ENCODE data around the gene COBL. TPM values are rescaled to one million over a fixed set of nuclear protein-coding genes. Genes with fewer than 3 reads are reported as not detected.

The COBL gene
- total and polyA plus RNA-seq, 2 experiments from 2014 or later = 0.07 to 0.69 TPM

GRCh38 chr7:51019191-51019844 is 297.3 kb downstream of the COBL start:
- Histone ChIP-seq H3K36me3 (no peaks in the 10 kb centered on the region), H3K4me1 (ENCODE audit: low read depth) (no peaks in the 10 kb centered on the region), H3K27me3 (no peaks in the 10 kb centered on the region), H3K27ac (no peak overlapping the region), H3K4me3 (no peak overlapping the region), H3K9me3 (ENCODE audit: low read depth) (no peaks in the 10 kb centered on the region)
- peak in 1 of 2 donors; percentile 89 for DNase-seq (ENCODE audit: low read depth in 1 of 2, low spot score in 1 of 2)
- no peak for TF ChIP-seq CTCF (IDR thresholded peaks at IDR 0.05; ENCODE audit: low read depth, low read length)

- Histone ChIP-seq H3K9me3 (ENCODE audit: low read depth) (no peaks in the 10 kb centered on the region), H3K27me3 (no peaks in the 10 kb centered on the region), H3K4me1 (ENCODE audit: low read depth) (no peaks in the 10 kb centered on the region), H3K36me3 (no peaks in the 10 kb centered on the region), H3K4me3 (no peak overlapping the region), H3K27ac (no peak overlapping the region)
- no peak for TF ChIP-seq CTCF (IDR thresholded peaks at IDR 0.05; ENCODE audit: low read depth, low read length)
- DNase-seq (ENCODE audit: low read depth in 1 of 2, low spot score in 1 of 2) = no peak
These were observed 298.8 kb downstream of the COBL start for GRCh38 chr7:51017576-51018535.

- no peaks in the 10 kb centered on the region for H3K27me3 ChIP-seq
- H3K36me3 ChIP-seq = no peaks in the 10 kb centered on the region
- no peaks in the 10 kb centered on the region for H3K9me3 ChIP-seq (ENCODE audit: low read depth)
- TF ChIP-seq CTCF (IDR thresholded peaks at IDR 0.05; ENCODE audit: low read depth, low read length) = no peak
- DNase-seq (ENCODE audit: low read depth in 1 of 2, low spot score in 1 of 2) = no peak
- H3K27ac ChIP-seq = no peak overlapping the region
- no peaks in the 10 kb centered on the region for H3K4me1 ChIP-seq (ENCODE audit: low read depth)
- H3K4me3 ChIP-seq = no peak overlapping the region
These were observed 300.1 kb downstream of the COBL start for GRCh38 chr7:51016546-51016945.

GRCh38 chr7:51015581-51015980 is 301.0 kb downstream of the COBL start:
- Histone ChIP-seq H3K36me3 (no peaks in the 10 kb centered on the region), H3K27ac (no peak overlapping the region), H3K4me3 (no peak overlapping the region), H3K4me1 (ENCODE audit: low read depth) (no peaks in the 10 kb centered on the region), H3K27me3 (no peaks in the 10 kb centered on the region), H3K9me3 (ENCODE audit: low read depth) (no peaks in the 10 kb centered on the region)
- no peak for DNase-seq (ENCODE audit: low read depth in 1 of 2, low spot score in 1 of 2)
- no peak for TF ChIP-seq CTCF (IDR thresholded peaks at IDR 0.05; ENCODE audit: low read depth, low read length)

GRCh38 chr7:51014811-51015210 is 301.8 kb downstream of the COBL start:
- Histone ChIP-seq H3K4me3 (no peak overlapping the region), H3K36me3 (no peaks in the 10 kb centered on the region), H3K27me3 (no peaks in the 10 kb centered on the region), H3K27ac (no peak overlapping the region), H3K9me3 (ENCODE audit: low read depth) (no peaks in the 10 kb centered on the region), H3K4me1 (ENCODE audit: low read depth) (no peaks in the 10 kb centered on the region)
- no peak for DNase-seq (ENCODE audit: low read depth in 1 of 2, low spot score in 1 of 2)
- no peak for TF ChIP-seq CTCF (IDR thresholded peaks at IDR 0.05; ENCODE audit: low read depth, low read length)
